Stomach (tissue), 4 donors: Measurements from ENCODE around the gene SWT1.

Source experiments
- CTCF ChIP-seq, 7 experiments: fragments of 450-650 bp in 4 of 7; fragments of 200-600 bp in 3 of 7; sonication (generic) in 3 of 7; IDR thresholded peaks; one replicate each; pipeline ENCODE4 v1.5.1; 2016 to 2019; ENCODE audit warnings: antibody characterized with exemption in 7 of 7, control low read depth in 2 of 7, mild to moderate bottlenecking in 1 of 7
- EP300 ChIP-seq: sonication (generic); formaldehyde crosslinking; IDR thresholded peaks from one replicate; pipeline ENCODE4 v1.6.1; 2017; ENCODE audit warnings: antibody characterized with exemption
- POLR2A ChIP-seq, 4 donors: fragments of 450-650 bp; IDR thresholded peaks; one replicate each; pipeline ENCODE4 v1.6.1; 2016; ENCODE audit warnings: antibody characterized with exemption in 4 of 4, control low read depth in 2 of 4, mild to moderate bottlenecking in 1 of 4, moderate library complexity in 1 of 4
- POLR2AphosphoS5 ChIP-seq, 3 donors: sonication (generic); formaldehyde crosslinking; IDR thresholded peaks; one replicate each; pipeline ENCODE4 v1.6.1; 2016; ENCODE audit warnings: antibody characterized with exemption in 3 of 3

DNA sequence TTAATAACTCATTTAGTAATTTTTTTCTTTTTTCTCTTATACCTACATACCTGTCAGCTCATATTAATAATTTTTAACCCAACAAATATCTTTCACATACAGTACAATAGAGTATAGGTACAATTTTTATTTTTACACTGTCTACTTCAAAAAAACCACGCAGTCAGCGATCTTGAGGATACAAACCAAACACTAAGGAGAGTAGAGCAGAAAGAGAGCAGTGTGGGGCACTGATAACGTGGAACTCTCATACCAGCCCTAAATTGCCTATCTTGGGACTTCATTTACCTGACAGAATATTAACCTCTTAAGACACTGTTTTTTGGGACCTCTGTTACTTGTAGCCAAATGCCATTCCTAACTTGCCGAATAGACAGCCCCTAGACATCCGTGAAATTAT is 5.8 kb upstream of the SWT1 start:
- TF ChIP-seq POLR2AphosphoS5 (IDR thresholded peaks at IDR 0.05) (no peak), CTCF (IDR thresholded peaks at IDR 0.05) (no peak), EP300 (no peak), POLR2A (IDR thresholded peaks at IDR 0.05) (no peak)
